ENCODE data around the gene CASP10. TPM values are rescaled to one million over a fixed set of nuclear protein-coding genes. Genes with fewer than 3 reads are reported as not detected.

Gene CASP10
- total RNA-seq, 1 donor: 5.6 TPM

DNA sequence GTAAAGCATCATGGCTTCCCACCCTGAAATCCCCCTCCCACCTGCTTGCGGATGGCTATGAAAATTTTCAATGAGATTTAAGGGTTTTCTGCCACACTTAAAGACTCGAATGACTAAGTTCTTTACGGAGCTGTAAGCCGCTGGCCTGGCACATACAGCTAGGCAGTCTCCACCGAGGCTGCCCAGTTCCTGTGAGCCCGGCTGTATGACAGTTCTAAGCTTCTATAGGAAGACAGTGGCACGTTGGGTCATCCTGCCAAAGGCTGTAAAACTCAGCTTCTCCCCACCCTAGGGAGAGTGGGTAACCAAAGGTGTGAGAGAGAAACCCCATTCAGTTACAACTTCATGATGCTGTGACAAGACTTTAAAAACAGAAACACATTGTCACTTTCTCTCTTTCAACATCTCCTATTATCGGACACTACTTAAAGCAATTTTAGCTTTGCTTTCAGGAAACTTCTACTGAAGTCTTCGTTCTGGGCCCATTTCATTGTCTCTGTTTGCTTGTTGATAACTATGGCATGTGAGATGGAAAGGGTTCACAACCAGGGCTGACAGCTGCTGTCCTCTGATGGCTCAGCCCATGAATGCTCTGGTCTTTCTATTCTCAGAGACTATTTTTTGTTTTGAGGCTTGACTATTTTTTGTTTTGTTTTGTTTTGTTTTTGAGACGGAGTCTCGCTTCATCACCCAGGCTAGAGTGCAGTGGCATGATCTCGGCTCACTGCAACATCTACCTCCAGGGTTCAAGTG lies 84.5 kb downstream of the CASP10 start:
- TF ChIP-seq, protein P1, sequence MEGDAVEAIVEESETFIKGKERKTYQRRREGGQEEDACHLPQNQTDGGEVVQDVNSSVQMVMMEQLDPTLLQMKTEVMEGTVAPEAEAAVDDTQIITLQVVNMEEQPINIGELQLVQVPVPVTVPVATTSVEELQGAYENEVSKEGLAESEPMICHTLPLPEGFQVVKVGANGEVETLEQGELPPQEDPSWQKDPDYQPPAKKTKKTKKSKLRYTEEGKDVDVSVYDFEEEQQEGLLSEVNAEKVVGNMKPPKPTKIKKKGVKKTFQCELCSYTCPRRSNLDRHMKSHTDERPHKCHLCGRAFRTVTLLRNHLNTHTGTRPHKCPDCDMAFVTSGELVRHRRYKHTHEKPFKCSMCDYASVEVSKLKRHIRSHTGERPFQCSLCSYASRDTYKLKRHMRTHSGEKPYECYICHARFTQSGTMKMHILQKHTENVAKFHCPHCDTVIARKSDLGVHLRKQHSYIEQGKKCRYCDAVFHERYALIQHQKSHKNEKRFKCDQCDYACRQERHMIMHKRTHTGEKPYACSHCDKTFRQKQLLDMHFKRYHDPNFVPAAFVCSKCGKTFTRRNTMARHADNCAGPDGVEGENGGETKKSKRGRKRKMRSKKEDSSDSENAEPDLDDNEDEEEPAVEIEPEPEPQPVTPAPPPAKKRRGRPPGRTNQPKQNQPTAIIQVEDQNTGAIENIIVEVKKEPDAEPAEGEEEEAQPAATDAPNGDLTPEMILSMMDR (IDR thresholded peaks at IDR 0.05; ENCODE audit: insufficient read depth, low read depth, low read length): no peak
- H3K4me3 ChIP-seq (ENCODE audit: low read depth, low read length): no peak overlapping the region
- DNase-seq (ENCODE audit: low read depth): no peak

DNA sequence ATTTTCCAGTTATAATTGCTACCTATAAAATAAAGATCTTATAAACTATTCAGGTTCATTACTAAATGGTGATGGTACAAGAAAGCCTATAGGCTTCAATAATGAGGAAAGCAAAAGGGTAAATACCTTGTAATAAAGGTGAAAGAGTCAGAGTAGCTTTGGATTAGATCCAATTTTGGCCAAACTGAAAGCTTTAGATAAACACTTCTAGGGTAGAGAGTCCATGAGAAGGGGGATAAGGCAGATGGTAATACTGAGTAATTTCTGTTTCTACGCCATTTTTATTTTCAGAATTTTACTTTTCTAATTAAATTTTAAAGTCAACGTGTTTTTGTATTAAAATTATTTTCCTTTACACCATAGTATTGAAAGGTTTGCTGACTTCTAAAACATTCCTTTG lies 86.8 kb downstream of the CASP10 start:
- TF ChIP-seq, protein P1 (IDR thresholded peaks at IDR 0.05; ENCODE audit: insufficient read depth, low read depth, low read length): no peak
- H3K4me3 ChIP-seq (ENCODE audit: low read depth, low read length): no peak overlapping the region
- no peak for DNase-seq (ENCODE audit: low read depth)

DNA sequence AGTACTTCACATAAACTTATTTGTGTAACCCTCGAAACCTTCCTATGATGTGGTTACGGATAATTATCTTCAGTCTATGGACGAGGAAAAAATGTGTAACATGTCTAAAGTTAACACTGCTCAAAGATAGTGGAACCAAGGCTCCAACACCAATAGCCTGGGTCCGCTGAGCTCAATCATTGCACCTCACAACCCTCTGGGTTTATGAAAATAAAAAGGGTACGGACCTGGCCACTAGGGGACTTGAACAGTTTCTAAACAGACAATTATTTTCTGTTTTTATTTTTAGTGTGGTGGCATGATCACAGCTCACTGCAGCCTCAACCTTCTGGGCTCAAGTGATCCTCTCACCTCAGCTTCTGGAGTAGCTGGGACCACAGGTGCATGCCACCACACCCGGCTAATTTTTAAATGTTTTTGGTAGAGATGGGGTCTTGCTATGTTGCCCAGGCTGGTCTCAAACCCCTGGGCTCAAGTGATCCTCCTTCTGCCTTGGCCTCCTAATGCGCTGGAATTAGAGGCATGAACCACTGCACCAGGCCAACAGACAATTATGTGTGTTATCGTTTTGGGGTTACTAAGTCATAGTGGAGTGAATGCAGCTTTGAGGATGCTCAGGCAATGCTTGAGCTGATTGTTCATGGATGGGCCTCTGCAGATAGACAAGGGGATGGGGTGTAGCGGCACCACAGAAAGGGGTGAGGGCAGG lies 87.5 kb downstream of the CASP10 start:
- no peak for DNase-seq (ENCODE audit: low read depth)

GRCh38 chr2:201271917-201272316 lies 89.0 kb downstream of the CASP10 start:
- no peak for DNase-seq (ENCODE audit: low read depth)
- TF ChIP-seq, protein P1 (IDR thresholded peaks at IDR 0.05; ENCODE audit: insufficient read depth, low read depth, low read length): no peak

More for the DNA sequence above, 87.5 kb downstream of the CASP10 start:
- no peak overlapping the region for H3K4me3 ChIP-seq (ENCODE audit: low read depth, low read length)
- TF ChIP-seq, protein P1 (IDR thresholded peaks at IDR 0.05; ENCODE audit: insufficient read depth, low read depth, low read length): no peak

GRCh38 chr2:201273330-201273983 lies 90.5 kb downstream of the CASP10 start:
- TF ChIP-seq, protein P1 (IDR thresholded peaks at IDR 0.05; ENCODE audit: insufficient read depth, low read depth, low read length): no peak
- H3K4me3 ChIP-seq (ENCODE audit: low read depth, low read length): no peak overlapping the region
- no peak for DNase-seq (ENCODE audit: low read depth)

More at GRCh38 chr2:201271917-201272316, 89.0 kb downstream of the CASP10 start:
- no peak overlapping the region for H3K4me3 ChIP-seq (ENCODE audit: low read depth, low read length)

GRCh38 chr2:201275069-201275468 lies 92.1 kb downstream of the CASP10 start:
- TF ChIP-seq, protein P1 (IDR thresholded peaks at IDR 0.05; ENCODE audit: insufficient read depth, low read depth, low read length): no peak
- DNase-seq (ENCODE audit: low read depth): no peak
- no peak overlapping the region for H3K4me3 ChIP-seq (ENCODE audit: low read depth, low read length)
